ENCODE results near the gene OR4D1. TPM values are rescaled to one million over a fixed set of nuclear protein-coding genes. Genes with fewer than 3 reads are reported as not detected.

OR4D1 gene
- polyA plus RNA-seq, 1 donor from 2014 or later = 0.11 TPM

- peak overlapping the region in 1 of 3 donors; percentile 42 for H3K27ac Mint-ChIP-seq
- H3K9me3 Mint-ChIP-seq = peaks cover 0 to 5% (median 0%) of the 10 kb centered on the region in 3 donors
- H3K4me1 Mint-ChIP-seq = peaks cover 0 to 18% (median 8%) of the 10 kb centered on the region in 3 donors
- no peak overlapping the region for H3K4me3 Mint-ChIP-seq
- peaks cover 2% of the 10 kb centered on the region for H3K36me3 Mint-ChIP-seq
- H3K27me3 Mint-ChIP-seq = peaks cover 21% of the 10 kb centered on the region
Measured at GRCh38 chr17:58172369-58173071, 24.3 kb downstream of the OR4D1 start.

GRCh38 chr17:58174871-58175270 is 26.7 kb downstream of the OR4D1 start:
- no peaks in the 10 kb centered on the region for H3K36me3 Mint-ChIP-seq
- no peak overlapping the region for H3K4me3 Mint-ChIP-seq
- H3K4me1 Mint-ChIP-seq = peaks cover 0 to 18% (median 8%) of the 10 kb centered on the region in 3 donors
- H3K27ac Mint-ChIP-seq = no peak overlapping the region
- H3K27me3 Mint-ChIP-seq = peaks cover 12% of the 10 kb centered on the region
- no peaks in the 10 kb centered on the region for H3K9me3 Mint-ChIP-seq

GRCh38 chr17:58176200-58176599 is 28.0 kb downstream of the OR4D1 start:
- Mint-ChIP-seq H3K9me3 (no peaks in the 10 kb centered on the region), H3K27me3 (peaks cover 10% of the 10 kb centered on the region)

GRCh38 chr17:58181796-58182195 is 33.6 kb downstream of the OR4D1 start:
- Mint-ChIP-seq H3K9me3 (no peaks in the 10 kb centered on the region), H3K36me3 (no peaks in the 10 kb centered on the region), H3K4me3 (no peak overlapping the region), H3K27ac (peak overlapping the region in 1 of 3 donors; percentile 10), H3K4me1 (peaks cover 14 to 20% (median 17%) of the 10 kb centered on the region in 3 donors), H3K27me3 (peaks cover 14% of the 10 kb centered on the region)

More at GRCh38 chr17:58176200-58176599, 28.0 kb downstream of the OR4D1 start:
- H3K4me3 Mint-ChIP-seq = no peak overlapping the region
- no peaks in the 10 kb centered on the region for H3K36me3 Mint-ChIP-seq
- peaks cover 3 to 14% (median 3%) of the 10 kb centered on the region in 3 donors for H3K4me1 Mint-ChIP-seq
- H3K27ac Mint-ChIP-seq = no peak overlapping the region

GRCh38 chr17:58183514-58183913 is 35.3 kb downstream of the OR4D1 start:
- H3K27ac Mint-ChIP-seq = no peak overlapping the region
- peaks cover 9% of the 10 kb centered on the region for H3K27me3 Mint-ChIP-seq
- H3K36me3 Mint-ChIP-seq = no peaks in the 10 kb centered on the region
- H3K9me3 Mint-ChIP-seq = no peaks in the 10 kb centered on the region
- no peak overlapping the region for H3K4me3 Mint-ChIP-seq
- H3K4me1 Mint-ChIP-seq = peaks cover 14 to 20% (median 17%) of the 10 kb centered on the region in 3 donors

- Mint-ChIP-seq H3K4me1 (peaks cover 14 to 20% (median 17%) of the 10 kb centered on the region in 3 donors), H3K9me3 (no peaks in the 10 kb centered on the region), H3K27ac (no peak overlapping the region), H3K36me3 (no peaks in the 10 kb centered on the region), H3K27me3 (peaks cover 9% of the 10 kb centered on the region), H3K4me3 (no peak overlapping the region)
Measured at GRCh38 chr17:58184308-58184985, 36.3 kb downstream of the OR4D1 start.

GRCh38 chr17:58184986-58185761 is 37.0 kb downstream of the OR4D1 start:
- no peaks in the 10 kb centered on the region for H3K9me3 Mint-ChIP-seq
- H3K27ac Mint-ChIP-seq = no peak overlapping the region
- H3K36me3 Mint-ChIP-seq = no peaks in the 10 kb centered on the region
- H3K4me1 Mint-ChIP-seq = peaks cover 14 to 20% (median 17%) of the 10 kb centered on the region in 3 donors
- H3K4me3 Mint-ChIP-seq = peak overlapping the region in 1 of 4 donors; percentile 28
- peaks cover 15% of the 10 kb centered on the region for H3K27me3 Mint-ChIP-seq

- Mint-ChIP-seq H3K36me3 (no peaks in the 10 kb centered on the region), H3K9me3 (no peaks in the 10 kb centered on the region), H3K4me1 (peaks cover 7 to 13% (median 10%) of the 10 kb centered on the region in 3 donors), H3K4me3 (peak overlapping the region in 2 of 4 donors; percentile 55 to 76), H3K27me3 (peaks cover 13% of the 10 kb centered on the region), H3K27ac (peak overlapping the region in 1 of 3 donors; percentile 9)
Measured at GRCh38 chr17:58186591-58186990, 38.4 kb downstream of the OR4D1 start.

GRCh38 chr17:58187063-58187462 is 38.9 kb downstream of the OR4D1 start:
- Mint-ChIP-seq H3K4me3 (no peak overlapping the region), H3K9me3 (no peaks in the 10 kb centered on the region), H3K27me3 (peaks cover 15% of the 10 kb centered on the region), H3K4me1 (peaks cover 6 to 12% (median 9%) of the 10 kb centered on the region in 3 donors), H3K27ac (peak overlapping the region in 2 of 3 donors; percentile 9 to 17), H3K36me3 (no peaks in the 10 kb centered on the region)

- H3K4me1 Mint-ChIP-seq = peaks cover 6 to 12% (median 9%) of the 10 kb centered on the region in 3 donors
- peak overlapping the region in 1 of 3 donors; percentile 9 for H3K27ac Mint-ChIP-seq
- no peak overlapping the region for H3K4me3 Mint-ChIP-seq
- H3K9me3 Mint-ChIP-seq = no peaks in the 10 kb centered on the region
- peaks cover 14% of the 10 kb centered on the region for H3K27me3 Mint-ChIP-seq
- no peaks in the 10 kb centered on the region for H3K36me3 Mint-ChIP-seq
Measured at GRCh38 chr17:58187675-58188074, 39.5 kb downstream of the OR4D1 start.

- Mint-ChIP-seq H3K27me3 (peaks cover 14% of the 10 kb centered on the region), H3K4me3 (no peak overlapping the region), H3K9me3 (no peaks in the 10 kb centered on the region), H3K27ac (peak overlapping the region in 1 of 3 donors; percentile 23), H3K4me1 (peaks cover 6 to 12% (median 9%) of the 10 kb centered on the region in 3 donors), H3K36me3 (no peaks in the 10 kb centered on the region)
Measured at GRCh38 chr17:58189436-58190146, 41.4 kb downstream of the OR4D1 start.

GRCh38 chr17:58191241-58191896 is 43.2 kb downstream of the OR4D1 start:
- Mint-ChIP-seq H3K4me3 (no peak overlapping the region), H3K27ac (peak overlapping the region in 1 of 3 donors; percentile 57), H3K9me3 (no peaks in the 10 kb centered on the region), H3K4me1 (peaks cover 0 to 1% (median 1%) of the 10 kb centered on the region in 3 donors), H3K27me3 (peaks cover 11% of the 10 kb centered on the region), H3K36me3 (no peaks in the 10 kb centered on the region)

GRCh38 chr17:58192612-58193011 is 44.4 kb downstream of the OR4D1 start, which contains the start of gene EPX:
EPX (plus strand) TSS chr17:58192726; CDS start chr17:58192847, 121 bp downstream.
- Mint-ChIP-seq H3K36me3 (no peaks in the 10 kb centered on the region), H3K27me3 (peaks cover 11% of the 10 kb centered on the region), H3K4me3 (no peak within 1 kb of the TSS), H3K27ac (no peak within 1 kb of the TSS), H3K4me1 (no peaks in the 10 kb centered on the region), H3K9me3 (no peaks in the 10 kb centered on the region)

Data from IgD-negative memory B cell (primary cell).